GM18868 (cell line): Measurements from ENCODE around the gene IL4R.
"Not testable (repeated sequence)": the region's sequence is repeated elsewhere in the genome, so short reads cannot be mapped to it uniquely, and the experiment has no call there.

Source experiments
- ATAC-seq: cut with Tn5 transposase; IDR thresholded peaks from one replicate; pipeline ENCODE4 v1.9.1; 2021; ENCODE audit warnings: mild to moderate bottlenecking, moderate library complexity; ENCODE audit not compliant: unreplicated experiment

The IL4R gene

GRCh38 chr16:27327586-27327915, 13.8 kb downstream of the IL4R start:
- no peak for ATAC-seq

- no peak for ATAC-seq
Observed at GRCh38 chr16:27328937-27329336, 15.2 kb downstream of the IL4R start.

DNA sequence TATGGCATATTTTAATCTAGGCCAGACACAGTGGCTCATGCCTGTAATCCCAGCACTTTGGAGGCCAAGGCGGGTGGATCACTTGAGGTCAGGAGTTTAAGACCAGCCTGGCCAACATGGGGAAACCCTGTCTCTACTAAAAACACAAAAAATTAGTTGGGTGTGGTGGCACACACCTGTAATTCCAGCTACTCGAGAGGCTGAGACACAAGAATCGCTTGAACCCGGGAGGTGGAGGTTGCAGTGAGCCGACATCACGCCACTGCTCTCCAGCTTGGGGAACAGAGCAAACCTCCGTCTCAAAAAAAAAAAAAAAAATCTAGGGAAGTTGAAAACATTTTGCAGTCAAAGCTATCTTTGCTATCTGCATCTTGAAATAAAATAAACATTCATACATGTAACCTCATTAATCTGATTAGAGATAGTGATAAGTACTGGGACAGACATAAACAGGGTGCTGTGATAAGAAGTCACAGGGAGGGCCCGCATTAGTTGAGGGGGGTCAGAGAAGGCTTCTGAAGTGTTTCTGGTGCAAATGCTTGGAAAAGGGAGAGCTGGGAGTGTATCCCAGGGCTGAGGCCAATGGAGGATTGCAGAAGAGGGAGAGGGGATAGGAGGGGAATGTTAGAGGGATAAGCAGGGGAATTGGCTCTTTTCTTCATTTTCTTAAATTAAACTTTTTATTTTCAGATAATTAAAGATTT, 15.8 kb downstream of the IL4R start:
- not testable (repeated sequence) for ATAC-seq

DNA sequence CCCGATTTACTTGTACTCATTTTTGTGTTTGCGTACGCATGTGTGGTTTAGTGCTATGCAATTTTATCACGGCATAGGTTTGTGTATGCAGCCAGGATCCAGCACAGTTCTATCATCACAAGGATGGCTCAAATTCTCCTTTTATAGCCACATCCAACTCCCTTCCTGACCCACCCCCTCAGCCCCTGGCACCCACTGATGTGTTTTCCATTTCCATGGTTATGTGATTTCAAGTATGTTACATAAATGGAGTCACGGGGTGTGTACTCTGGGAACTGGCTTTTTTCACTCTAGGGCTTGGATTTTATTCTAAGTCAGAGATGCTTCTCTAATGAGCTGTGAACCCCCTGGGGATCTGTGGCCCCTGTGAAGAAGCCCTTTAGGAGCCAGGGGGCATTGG, 16.8 kb downstream of the IL4R start:
- no peak for ATAC-seq

GRCh38 chr16:27332105-27332504, 18.3 kb downstream of the IL4R start:
- no peak for ATAC-seq

GRCh38 chr16:27333104-27333503, 19.3 kb downstream of the IL4R start:
- ATAC-seq: no peak

DNA sequence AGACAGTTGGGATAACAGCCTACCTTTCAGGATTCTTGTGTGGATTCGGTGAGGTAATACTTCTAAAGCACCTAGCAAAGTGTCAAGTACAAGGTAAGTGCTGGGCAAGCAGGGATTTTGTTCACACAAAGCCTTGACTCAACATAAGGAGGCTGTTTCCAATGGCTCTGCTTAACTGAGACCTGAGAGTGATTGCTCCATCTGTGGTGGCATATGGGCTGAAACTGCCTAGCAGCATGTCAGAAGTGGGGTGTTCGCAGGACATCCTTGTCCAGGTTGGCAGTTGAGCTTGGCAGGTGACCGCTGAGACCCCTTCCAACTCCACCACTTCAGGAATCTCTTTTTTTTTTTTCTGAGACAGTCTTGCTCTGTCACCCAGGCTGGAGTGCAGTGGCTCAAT, 19.8 kb downstream of the IL4R start:
- ATAC-seq: no peak

DNA sequence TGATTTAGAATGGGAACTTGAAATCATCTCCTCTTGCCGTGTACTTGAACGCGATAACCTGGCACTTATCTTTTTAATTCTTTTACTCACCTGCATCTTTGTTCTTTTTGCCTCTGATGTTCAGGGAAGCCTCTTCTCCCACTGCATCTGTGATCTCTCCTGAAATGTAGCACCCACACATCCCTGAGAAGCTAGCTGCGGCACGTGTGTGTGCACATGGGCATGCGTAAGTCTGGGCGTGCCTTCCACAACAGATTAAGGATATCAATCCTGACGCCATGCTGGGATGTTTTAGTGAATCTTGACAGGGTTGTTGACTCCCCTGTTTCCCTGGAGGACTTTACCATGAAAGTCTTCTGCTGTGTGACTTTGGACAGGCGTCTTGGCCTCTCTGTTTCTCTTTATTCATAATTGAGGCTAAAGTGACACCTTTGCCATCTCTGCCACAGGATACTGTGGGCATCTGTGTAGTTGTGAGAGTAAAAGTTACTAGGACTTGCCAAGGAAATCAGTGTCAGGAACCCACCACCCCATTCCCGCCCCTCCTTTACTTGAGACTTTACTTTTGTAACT, 20.5 kb downstream of the IL4R start:
- ATAC-seq: no peak

GRCh38 chr16:27334838-27335237, 21.1 kb downstream of the IL4R start:
- no peak for ATAC-seq

GRCh38 chr16:27335349-27336053, 21.7 kb downstream of the IL4R start:
- ATAC-seq: no peak

GRCh38 chr16:27337024-27337423, 23.2 kb downstream of the IL4R start:
- no peak for ATAC-seq

GRCh38 chr16:27339180-27339579, 25.4 kb downstream of the IL4R start:
- ATAC-seq: no peak

GRCh38 chr16:27340654-27341053, 26.9 kb downstream of the IL4R start:
- ATAC-seq: no peak

DNA sequence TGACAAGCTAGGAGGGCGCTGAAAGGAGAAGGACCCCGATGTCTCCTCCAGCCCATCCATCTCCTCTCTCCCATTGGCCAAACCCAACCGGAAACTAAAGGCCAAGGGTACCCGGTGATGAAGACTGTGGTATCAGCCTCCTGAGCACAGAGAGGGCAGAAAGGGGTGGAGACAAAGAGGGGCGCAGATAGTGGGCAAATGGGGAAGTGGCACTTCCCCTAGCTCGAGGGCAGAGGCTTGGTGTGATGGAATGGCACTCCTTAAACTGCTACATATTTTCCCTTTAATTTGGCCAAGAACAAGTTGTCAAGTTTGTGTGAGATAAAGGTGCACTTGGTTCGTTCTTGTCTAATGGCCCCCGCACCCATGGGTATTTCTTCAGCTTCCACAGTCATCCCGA, 27.8 kb downstream of the IL4R start:
- no peak for ATAC-seq

DNA sequence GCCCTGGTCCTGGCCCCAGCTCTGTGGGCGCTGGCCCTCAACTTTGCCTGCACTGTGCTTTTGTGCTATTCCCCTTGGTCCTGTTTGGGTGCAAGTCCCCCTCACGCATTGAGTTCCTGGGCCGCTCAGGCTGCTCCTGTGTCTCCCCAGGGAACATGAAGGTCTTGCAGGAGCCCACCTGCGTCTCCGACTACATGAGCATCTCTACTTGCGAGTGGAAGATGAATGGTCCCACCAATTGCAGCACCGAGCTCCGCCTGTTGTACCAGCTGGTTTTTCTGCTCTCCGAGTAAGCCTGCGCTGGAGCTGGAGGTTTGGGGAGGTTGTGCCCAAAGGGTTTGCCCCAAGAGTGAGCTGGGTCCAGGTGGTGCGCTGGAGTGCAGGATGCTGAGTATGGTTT, 28.2 kb downstream of the IL4R start:
- ATAC-seq: no peak

DNA sequence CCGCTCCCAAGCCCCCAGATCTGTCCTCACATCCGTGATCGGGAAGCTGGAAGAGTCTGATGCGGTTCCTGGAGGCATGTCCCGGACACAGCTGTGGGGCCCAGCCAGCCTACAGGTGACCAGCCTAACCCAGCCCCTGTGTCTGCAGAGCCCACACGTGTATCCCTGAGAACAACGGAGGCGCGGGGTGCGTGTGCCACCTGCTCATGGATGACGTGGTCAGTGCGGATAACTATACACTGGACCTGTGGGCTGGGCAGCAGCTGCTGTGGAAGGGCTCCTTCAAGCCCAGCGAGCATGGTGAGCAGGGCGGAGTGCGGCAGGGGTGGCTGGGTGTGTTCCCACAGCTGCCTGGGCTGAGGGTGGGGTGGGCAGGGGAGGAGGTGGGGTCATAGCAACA, 30.9 kb downstream of the IL4R start:
- no peak for ATAC-seq

DNA sequence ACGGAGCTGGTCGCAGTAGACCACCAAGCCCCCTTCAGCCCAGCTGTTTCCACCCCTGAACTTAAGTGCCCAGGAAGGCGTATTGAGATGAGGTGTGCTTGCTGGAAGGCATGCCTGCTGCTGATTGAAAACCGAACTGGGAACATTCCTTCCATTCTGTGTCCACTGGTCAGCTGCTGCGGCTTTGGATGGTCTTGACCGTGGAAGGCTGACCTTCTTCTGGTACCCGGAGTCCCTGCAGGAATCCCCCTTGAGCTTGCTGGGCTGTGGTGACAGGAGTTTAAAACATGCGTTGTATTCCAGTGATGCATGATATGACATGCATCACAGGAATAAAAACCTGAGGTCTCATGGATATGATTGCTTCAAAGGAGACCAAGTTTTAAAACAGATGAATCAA, 31.4 kb downstream of the IL4R start:
- no peak for ATAC-seq

DNA sequence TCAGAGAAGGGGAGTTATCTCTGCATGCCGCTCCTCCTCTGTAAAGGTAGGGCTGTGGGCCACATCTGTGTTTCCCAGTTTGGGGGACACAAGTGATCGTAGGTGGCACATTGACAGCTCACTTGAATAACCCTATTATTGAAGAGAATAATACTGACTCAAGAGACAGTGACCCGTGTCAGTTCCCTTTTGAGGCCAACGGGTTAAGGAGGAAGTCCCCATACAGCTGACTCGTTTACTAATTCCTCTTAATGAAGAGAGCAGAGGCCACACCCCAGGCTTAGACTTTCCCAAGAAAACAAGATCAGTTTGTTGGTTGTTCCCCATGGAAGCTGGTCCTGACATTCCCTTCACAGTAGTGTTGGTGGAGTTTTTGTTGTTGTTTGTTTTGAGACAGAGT, 33.0 kb downstream of the IL4R start:
- no peak for ATAC-seq

DNA sequence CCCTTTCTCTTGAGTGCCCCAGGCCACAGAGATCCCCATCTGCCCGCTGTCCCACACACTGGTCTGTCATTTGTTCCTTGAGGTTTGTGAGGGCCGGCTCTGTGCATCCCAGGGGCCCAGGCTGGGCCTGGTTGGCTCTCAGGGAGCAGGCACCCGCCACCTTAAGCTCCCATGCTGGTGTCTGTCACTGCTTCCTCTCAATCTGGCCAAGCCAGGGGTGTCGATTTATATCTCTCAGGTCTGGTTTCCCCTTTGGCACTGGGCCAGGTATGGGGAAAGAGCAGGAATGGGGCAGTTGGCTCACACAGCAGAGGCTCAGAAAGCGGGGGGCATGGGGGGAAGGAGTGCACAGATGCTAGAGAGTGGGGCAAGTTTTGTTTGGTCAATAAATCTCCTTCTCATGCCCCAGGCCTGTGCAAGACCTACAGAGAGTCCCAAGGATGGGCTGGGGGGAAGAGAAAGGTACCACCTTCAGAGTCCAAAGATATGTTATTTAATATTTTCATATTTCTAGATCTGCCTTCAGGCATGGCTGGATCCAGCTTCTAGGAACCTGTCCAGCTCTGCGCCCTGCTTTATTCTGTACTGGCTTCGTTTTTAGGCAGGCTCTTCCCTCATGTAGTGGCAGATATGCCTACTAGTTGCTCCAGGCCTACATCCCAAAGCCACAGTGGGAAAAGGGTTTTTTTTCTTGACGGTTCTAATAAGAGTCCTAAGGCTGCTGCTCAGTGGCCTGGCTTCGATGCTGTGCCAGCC, 34.3 kb downstream of the IL4R start:
- ATAC-seq: no peak

- no peak for ATAC-seq
Observed at GRCh38 chr16:27349276-27349675, 35.5 kb downstream of the IL4R start.

DNA sequence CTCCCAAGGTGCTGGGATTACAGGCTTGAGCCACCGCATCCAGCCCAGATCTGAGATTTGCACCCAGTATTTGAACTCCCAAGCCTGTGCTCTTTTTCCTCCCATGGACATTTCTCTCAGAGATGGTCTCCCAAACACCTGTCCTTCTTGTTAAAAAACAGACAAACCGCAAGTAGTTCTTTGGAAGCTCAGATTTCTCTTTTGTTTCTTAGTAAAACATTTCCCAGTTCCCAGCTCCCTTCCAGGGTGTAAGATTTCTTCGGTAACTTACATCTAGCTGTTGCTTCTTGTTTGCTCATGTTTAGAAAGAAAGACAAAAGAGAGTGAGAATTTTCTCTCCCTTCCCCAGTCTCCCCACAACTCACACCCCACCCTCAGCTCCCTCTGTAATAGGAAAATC, 36.2 kb downstream of the IL4R start:
- ATAC-seq: no peak

DNA sequence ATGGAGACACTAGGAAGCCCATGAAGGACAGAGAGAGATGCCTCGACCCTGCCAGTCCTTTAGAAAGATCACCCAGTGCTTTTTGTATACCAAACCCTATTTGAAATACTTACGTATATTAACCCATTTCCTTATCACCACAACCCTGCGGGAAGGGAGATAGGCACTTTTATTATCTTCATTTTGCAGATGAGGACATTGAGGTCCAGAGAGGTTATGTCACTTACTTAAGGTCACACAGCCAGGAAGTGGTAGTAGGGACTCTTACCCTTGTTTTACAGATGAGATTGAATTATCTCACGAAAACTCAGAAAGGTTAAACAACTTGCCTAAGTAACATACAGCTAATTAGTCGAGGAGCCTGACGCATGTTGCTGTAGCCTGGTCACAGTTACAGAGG, 38.2 kb downstream of the IL4R start:
- ATAC-seq: no peak
